Ovary (tissue), 9 donors: Measurements from ENCODE around the gene GNAL. TPM values are rescaled to one million over a fixed set of nuclear protein-coding genes. Genes with fewer than 3 reads are reported as not detected.

Experiments
- DNase-seq, 5 donors: peaks; one replicate each; pipeline ENCODE4 v3.0.0-alpha.2; 2019 to 2020
- H3K27ac ChIP-seq, 2 donors: fragments of 200-600 bp; one replicate each; pipeline versions ENCODE4 v1.5.1 to v1.8.0; 2019 to 2022
- H3K27me3 ChIP-seq: fragments of 200-600 bp; one replicate; pipeline ENCODE4 v1.8.0; 2022
- H3K36me3 ChIP-seq: fragments of 200-600 bp; sonication (generic); one replicate; pipeline ENCODE4 v1.5.1; 2019
- H3K4me1 ChIP-seq: one replicate; pipeline ENCODE4 v1.8.1; 2013; ENCODE audit warnings: mild to moderate bottlenecking, moderate library complexity; ENCODE audit not compliant: insufficient read depth
- H3K4me3 ChIP-seq: fragments of 200-600 bp; sonication (generic); one replicate; pipeline ENCODE4 v1.5.1; 2017
- H3K9me3 ChIP-seq, 2 donors: fragments of 200-600 bp in 1 of 2; sonication (generic) in 1 of 2; one replicate each; pipeline versions ENCODE4 v1.5.1 to v1.8.1; 2013 to 2019; ENCODE audit warnings: mild to moderate bottlenecking in 1 of 2, moderate library complexity in 1 of 2
- CTCF ChIP-seq, 3 donors: fragments of 450-650 bp in 2 of 3; fragments of 200-600 bp in 1 of 3; IDR thresholded peaks; one replicate each; pipeline versions ENCODE4 v1.5.1 to v1.8.0; 2016 to 2022; ENCODE audit warnings: antibody characterized with exemption in 3 of 3, mild to moderate bottlenecking in 1 of 3
- EP300 ChIP-seq: sonication (generic); formaldehyde crosslinking; IDR thresholded peaks from one replicate; pipeline ENCODE4 v1.6.1; 2017; ENCODE audit warnings: antibody characterized with exemption
- POLR2A ChIP-seq: fragments of 450-650 bp; IDR thresholded peaks from one replicate; pipeline ENCODE4 v1.6.1; 2017; ENCODE audit warnings: antibody characterized with exemption, mild to moderate bottlenecking, moderate library complexity
- whole genome bisulfite sequencing, 3 donors: extraction: QIAGEN DNeasy Blood & Tissue Kit in 1 of 3; methylation state at CpG; one replicate each; pipeline versions ENCODE4 v1.1.5 to v1.1.7; 2013 to 2017; 5-methylcytosine and 5-hydroxymethylcytosine counted together
- intact Hi-C, 4 donors: fragments of 100-400 bp; cut with DNase I; formaldehyde crosslinking; loops; one replicate each; pipeline versions ENCODE4 v1.11.0 to v1.15.1; 2022 to 2023
- polyA plus RNA-seq, 2 donors: library from polyadenylated mRNA; stranded (reverse); fragments of 200-250 nt in 1 of 2; fragments of 350-450 nt in 1 of 2; fragmentation: Illumina TruSeq in 1 of 2; extraction: RNeasy Lipid Tissue Mini Kit (QIAGEN cat#74804) in 1 of 2; gene quantifications; one replicate each; pipeline ENCODE4 v1.2.3, GENCODE V29; 2013 to 2014
- total RNA-seq, 7 donors: library from RNA; depleted of rRNA in 2 of 7; stranded (reverse); fragments of >200 nt in 2 of 7; fragmentation: NEBNext Ultra II Directional in 3 of 7; extraction: Animal tissue kit (Norgen Biotek cat#: 25700) in 3 of 7; gene quantifications; one replicate each; pipeline versions ENCODE4 v1.1.0 to v1.2.4, GENCODE V29; 2016 to 2023
- donor health status: DM: no; HTN: no; CAD: no; lungs with moderate emphysema.
- donor health status: DM: no; HTN: no; CAD: no.
- donor health status: Bipolar disorder and iron deficiency.
- donor health status: DM: yes; HTN: yes; CAD: no.
- donor health status: DM: no; HTN: no; CAD: no.
- donor health status: DM: yes; HTN: yes; CAD: no.

Gene GNAL
- total and polyA plus RNA-seq, 9 donors: 1.6 to 15.4 (median 3.4) TPM

- Histone ChIP-seq H3K27ac (no peak overlapping the region), H3K27me3 (no peaks in the 10 kb centered on the region)
- WGBS, 3 donors: 48 to 67% (median 62%) methylated on average over 6 of the region's 6 CpGs
Measured at GRCh38 chr18:11784674-11785304, 95.7 kb downstream of the GNAL start.

GRCh38 chr18:11785444-11786055 lies 96.5 kb downstream of the GNAL start:
- H3K27me3 ChIP-seq: no peaks in the 10 kb centered on the region
- WGBS, 3 donors: 8 to 11% (median 9%) methylated on average over 9 of the region's 9 CpGs
- TF ChIP-seq POLR2A (no peak), CTCF (IDR thresholded peaks at IDR 0.05) (no peak), EP300 (no peak)
- H3K36me3 ChIP-seq: no peaks in the 10 kb centered on the region
- H3K27ac ChIP-seq: no peak overlapping the region
- no peak for DNase-seq
- H3K4me3 ChIP-seq: no peak overlapping the region
- H3K4me1 ChIP-seq: peaks cover 4% of the 10 kb centered on the region
- H3K9me3 ChIP-seq: no peaks in the 10 kb centered on the region
- intact Hi-C loops: no loop called here

More at GRCh38 chr18:11784674-11785304, 95.7 kb downstream of the GNAL start:
- peaks cover 6% of the 10 kb centered on the region for H3K4me1 ChIP-seq
- no peaks in the 10 kb centered on the region for H3K36me3 ChIP-seq
- intact Hi-C loops: no loop called here
- TF ChIP-seq POLR2A (no peak), CTCF (IDR thresholded peaks at IDR 0.05) (no peak), EP300 (no peak)
- no peak overlapping the region for H3K4me3 ChIP-seq
- H3K9me3 ChIP-seq: no peaks in the 10 kb centered on the region
- DNase-seq: no peak

- Histone ChIP-seq H3K36me3 (no peaks in the 10 kb centered on the region), H3K9me3 (no peaks in the 10 kb centered on the region), H3K27me3 (no peaks in the 10 kb centered on the region), H3K4me3 (no peak overlapping the region), H3K27ac (peak overlapping the region in 1 of 2 donors; percentile 39), H3K4me1 (peaks cover 4% of the 10 kb centered on the region)
- WGBS, 3 donors: 14 to 28% (median 24%) methylated on average over 7 of the region's 7 CpGs
- TF ChIP-seq POLR2A (no peak), EP300 (no peak), CTCF (IDR thresholded peaks at IDR 0.05) (no peak)
- no peak for DNase-seq
- intact Hi-C loops: no loop called here
Measured at GRCh38 chr18:11789716-11790510, 100.8 kb downstream of the GNAL start.

- Histone ChIP-seq H3K36me3 (no peaks in the 10 kb centered on the region), H3K27ac (no peak overlapping the region), H3K9me3 (no peaks in the 10 kb centered on the region), H3K4me3 (no peak overlapping the region), H3K4me1 (peaks cover 2% of the 10 kb centered on the region), H3K27me3 (no peaks in the 10 kb centered on the region)
- WGBS, 3 donors: 74 to 92% (median 85%) methylated on average over 3 of the region's 3 CpGs
- TF ChIP-seq POLR2A (no peak), EP300 (no peak), CTCF (IDR thresholded peaks at IDR 0.05) (no peak)
- intact Hi-C loops: no loop called here
- DNase-seq: no peak
Measured at GRCh38 chr18:11791131-11791530, 102.1 kb downstream of the GNAL start.
